Hematopoietic multipotent progenitor cell treated with erythropoietin and hydrocortisone succinate and interleukin-3 and kit ligand, for 6 days (in vitro differentiated cells): ENCODE results near the gene AKR1C3.
"Not testable (repeated sequence)": the region's sequence is repeated elsewhere in the genome, so short reads cannot be mapped to it uniquely, and the experiment has no call there.

ENCODE experiments used
- DNase-seq: peaks from one replicate; pipeline ENCODE4 v3.0.0-alpha.2; 2015

The AKR1C3 gene

DNA sequence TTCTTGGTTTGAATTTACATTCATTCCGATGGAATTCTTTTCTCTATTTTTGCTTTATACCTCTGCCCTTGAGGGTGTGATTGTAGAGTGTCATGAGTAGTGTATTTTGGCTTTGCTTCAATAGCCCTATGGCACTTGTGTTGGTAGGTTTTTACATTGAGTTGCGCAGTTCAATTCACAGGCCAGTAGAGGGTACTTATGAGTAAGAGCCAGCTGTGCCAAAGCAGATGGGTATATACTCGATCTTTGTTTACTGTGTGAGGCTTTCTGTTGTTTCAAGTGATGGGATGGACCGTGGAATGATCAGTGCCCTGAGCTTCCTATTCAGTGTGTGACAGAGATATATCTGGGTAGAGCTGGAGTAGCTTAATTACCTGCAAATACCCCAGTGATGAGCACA lies 4.3 kb upstream of the AKR1C3 start:
- DNase-seq: peak; percentile 80

GRCh38 chr10:5090551-5090950 lies 3.7 kb upstream of the AKR1C3 start:
- DNase-seq: no peak

- no peak for DNase-seq
These were observed 3.0 kb upstream of the AKR1C3 start for GRCh38 chr10:5091196-5091595.

GRCh38 chr10:5092375-5092774 lies 1.8 kb upstream of the AKR1C3 start:
- no peak for DNase-seq

- DNase-seq: no peak
These were observed 1.1 kb upstream of the AKR1C3 start for GRCh38 chr10:5092848-5093790.

DNA sequence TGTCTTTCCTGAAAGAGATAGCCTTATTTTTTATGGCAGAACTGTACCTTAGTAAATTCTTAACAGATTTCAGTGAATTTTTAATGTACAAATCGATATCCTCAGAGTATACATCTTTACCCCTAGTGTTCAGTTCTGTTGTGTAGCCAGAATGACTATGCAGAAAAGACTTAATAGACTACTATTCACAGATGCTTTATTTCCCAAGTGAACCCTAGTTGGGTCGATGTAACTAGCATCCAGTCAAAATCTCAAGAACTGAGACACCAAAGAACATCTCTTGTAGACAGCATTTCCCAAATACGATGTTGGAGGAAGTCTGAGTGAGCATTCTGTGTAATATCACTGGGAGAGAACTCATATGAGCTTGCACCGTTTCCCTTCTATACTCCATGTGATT lies 1.5 kb downstream of the AKR1C3 start:
- DNase-seq: peak; percentile 64

GRCh38 chr10:5096108-5096507 lies 1.9 kb downstream of the AKR1C3 start:
- no peak for DNase-seq

DNA sequence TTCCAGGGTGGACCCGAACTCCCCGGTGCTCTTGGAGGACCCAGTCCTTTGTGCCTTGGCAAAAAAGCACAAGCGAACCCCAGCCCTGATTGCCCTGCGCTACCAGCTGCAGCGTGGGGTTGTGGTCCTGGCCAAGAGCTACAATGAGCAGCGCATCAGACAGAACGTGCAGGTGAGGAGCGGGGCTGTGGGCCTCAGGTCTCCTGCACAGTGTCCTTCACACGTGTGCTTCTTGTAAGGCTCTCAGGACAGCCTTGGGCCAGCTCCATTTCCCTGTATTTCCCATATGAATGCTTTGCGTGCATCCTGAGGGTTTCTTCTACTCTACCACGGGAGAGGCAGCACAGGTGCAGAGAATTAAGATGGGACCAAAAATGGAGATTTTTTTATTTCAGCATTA lies 8.3 kb downstream of the AKR1C3 start:
- not testable (repeated sequence) for DNase-seq

GRCh38 chr10:5103481-5103880 lies 9.3 kb downstream of the AKR1C3 start:
- DNase-seq: no peak

DNA sequence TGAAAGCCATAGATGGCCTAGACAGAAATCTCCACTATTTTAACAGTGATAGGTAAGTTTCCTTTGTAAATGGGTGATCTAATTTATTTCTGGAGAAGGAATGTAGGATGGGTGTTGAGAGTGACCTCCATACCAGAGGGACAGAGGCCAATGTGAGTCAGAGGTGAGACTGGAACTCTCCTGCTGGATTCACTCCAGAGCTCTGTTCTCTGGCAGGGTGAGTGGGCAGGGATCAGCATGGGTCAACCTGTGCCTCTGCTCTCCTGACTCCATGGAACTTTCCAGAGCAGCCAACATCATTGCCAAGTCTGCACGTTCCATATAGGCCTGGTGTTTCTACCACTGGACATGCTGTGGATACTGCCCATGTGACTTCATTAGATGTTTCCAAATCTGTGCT lies 11.4 kb downstream of the AKR1C3 start:
- DNase-seq: no peak

DNA sequence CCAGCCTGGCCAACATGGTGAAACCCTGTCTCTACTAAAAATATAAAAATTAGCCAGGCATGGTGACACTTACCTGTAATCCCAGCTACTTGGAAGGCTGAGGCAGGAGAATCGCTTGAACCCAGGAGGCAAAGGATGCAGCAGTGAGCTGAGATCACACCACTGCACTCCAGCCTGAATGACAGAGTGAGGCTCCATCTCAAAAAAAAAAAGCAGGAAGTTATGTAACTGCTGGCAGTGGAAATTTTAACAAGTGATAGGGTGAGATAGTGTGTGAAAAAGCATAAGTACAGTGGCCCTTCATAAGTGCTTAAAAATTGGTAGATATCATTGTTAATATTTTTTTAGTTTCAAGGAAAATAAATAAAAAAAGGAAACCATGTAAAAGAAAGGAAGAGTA lies 12.3 kb downstream of the AKR1C3 start:
- peak; percentile 31 for DNase-seq

DNA sequence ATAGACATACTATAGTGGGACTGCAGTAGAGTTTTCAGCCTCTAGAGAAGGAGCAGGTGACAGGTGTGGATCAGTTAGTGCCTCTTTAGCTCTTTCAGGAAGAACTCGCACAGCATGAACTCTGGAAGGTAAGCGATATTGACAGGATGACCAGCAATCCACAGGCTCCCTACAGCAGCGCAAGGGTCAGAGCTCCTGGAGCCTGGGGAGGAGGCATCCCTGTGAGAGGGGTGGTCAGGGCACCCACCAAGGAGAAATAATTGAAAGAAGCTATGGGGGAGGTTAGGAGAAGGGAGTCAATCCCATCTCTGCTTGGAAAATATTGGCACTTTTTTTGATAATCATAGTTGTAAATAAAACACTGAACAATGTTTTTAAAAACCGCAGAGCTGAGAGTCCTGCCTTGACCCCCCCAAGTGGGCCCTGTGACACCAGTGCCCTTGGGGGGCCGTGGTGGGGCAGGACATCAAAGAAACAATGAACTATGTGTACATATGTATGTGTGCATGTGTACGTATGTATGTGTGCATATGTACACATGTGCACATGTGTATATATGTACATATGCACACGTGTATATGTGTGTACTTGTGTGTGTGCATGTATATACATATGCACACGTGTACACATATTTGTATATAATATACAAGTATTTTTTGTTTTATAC lies 13.8 kb downstream of the AKR1C3 start:
- DNase-seq: no peak

DNA sequence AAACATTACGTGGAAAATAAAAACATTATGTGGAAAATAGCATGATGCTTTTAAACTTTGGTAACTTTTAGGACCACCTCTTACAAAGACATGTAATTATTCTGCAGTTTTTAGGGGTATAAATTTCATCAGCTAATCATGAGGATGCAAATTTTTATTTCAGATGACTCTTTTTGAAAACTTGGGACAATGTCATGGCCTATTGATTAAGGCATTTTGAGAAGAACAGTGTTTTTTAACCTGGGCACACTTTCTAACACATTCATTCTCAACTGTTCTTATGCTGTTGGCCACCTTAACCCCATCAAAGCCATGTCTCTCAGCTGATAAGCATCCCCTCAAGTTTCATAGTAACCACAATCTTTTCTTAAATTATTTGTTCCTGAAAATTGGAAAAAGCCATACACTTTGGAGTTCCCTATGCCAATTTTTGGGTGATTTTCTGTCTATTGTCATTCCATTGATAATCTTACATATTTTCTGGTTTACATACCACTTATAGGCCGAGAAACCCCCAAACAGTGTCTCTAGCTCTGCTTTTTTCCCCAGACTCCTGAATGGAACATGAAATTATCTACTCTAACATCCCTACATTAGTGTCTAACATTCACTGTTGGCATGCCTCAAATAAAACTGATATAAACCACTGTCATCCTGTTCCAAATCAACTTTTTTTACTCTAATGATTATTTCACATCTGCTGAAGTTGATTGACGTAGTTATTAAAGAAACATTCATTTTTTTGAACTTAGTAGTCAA lies 14.6 kb downstream of the AKR1C3 start:
- DNase-seq: no peak

DNA sequence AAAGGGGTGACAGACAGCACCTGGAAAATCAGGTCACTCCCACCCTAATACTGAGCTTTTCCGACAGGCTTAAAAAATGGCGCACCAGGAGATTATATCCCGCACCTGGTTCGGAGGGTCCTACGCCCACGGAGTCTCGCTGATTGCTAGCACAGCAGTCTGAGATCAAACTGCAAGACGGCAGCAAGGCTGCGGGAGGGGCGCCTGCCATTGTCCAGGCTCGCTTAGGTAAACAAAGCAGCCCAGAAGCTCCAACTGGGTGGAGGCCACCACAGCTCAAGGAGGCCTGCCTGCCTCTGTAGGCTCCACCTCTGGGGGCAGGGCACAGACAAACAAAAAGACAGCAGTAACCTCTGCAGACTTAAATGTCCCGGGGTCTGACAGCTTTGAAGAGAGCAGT lies 15.6 kb downstream of the AKR1C3 start:
- DNase-seq: not testable (repeated sequence)

GRCh38 chr10:5116621-5117020 lies 22.4 kb downstream of the AKR1C3 start:
- DNase-seq: no peak

GRCh38 chr10:5117026-5117425 lies 22.8 kb downstream of the AKR1C3 start:
- no peak for DNase-seq

- DNase-seq: not testable (repeated sequence)
These were observed 25.8 kb downstream of the AKR1C3 start for GRCh38 chr10:5119997-5120396.

DNA sequence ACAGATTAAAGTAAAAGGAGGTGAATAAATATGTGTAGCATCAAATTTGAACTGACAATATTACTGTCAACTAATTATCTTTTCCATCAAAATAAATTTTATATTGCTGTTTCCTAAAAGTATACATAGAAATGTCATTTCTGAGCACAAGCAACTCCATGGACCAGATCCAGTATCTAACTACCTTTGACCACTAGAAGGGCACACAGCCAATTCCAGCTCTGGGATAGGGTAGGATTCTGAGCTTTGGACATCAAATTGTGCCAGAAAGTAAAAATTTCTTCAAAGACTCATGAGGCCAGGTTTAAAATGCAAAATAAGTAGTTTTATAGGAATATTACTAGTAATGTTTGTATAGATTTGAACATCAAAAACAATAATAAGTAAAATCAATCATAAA lies 29.7 kb downstream of the AKR1C3 start:
- no peak for DNase-seq

- no peak for DNase-seq
These were observed 31.3 kb downstream of the AKR1C3 start for GRCh38 chr10:5125315-5126044.

DNA sequence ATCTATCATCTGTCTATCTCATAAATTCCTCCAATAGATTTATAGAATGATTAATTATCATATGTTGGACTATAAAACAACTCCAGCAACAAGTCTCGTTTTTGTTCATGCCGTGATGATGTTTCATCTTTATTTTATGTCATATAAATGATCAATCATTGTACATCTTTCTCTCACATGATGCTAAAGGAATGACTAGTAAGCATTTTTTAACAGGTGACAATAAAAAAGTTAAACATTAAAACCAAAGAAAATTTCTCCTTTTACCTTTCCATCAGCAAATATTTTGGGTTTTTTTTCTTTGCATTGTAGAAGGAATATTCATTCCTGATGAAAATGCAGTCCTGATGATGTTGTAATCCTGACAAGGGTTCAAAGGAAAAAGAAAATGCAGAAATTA lies 41.4 kb downstream of the AKR1C3 start:
- no peak for DNase-seq

- no peak for DNase-seq
These were observed 42.4 kb downstream of the AKR1C3 start for GRCh38 chr10:5136468-5137087.

- DNase-seq: not testable (repeated sequence)
These were observed 43.5 kb downstream of the AKR1C3 start for GRCh38 chr10:5137699-5138098.
